A673 (cell line): ENCODE data around the gene MGLL.

ENCODE experiments used
- CTCF ChIP-seq: fragments of 300-800, 200-600 bp; sonication (generic); conservative IDR thresholded peaks from 2 replicates; pipeline ENCODE4 v1.5.1; 2017; ENCODE audit warnings: low read depth, mild to moderate bottlenecking, antibody characterized with exemption, low read length, moderate library complexity, mixed read lengths
- EZH2 ChIP-seq: fragments of 200-600 bp; sonication (generic); IDR thresholded peaks from 2 replicates; pipeline ENCODE4 v1.6.1; 2017; ENCODE audit warnings: borderline replicate concordance, low read depth, mild to moderate bottlenecking, mixed read lengths, antibody characterized with exemption, low read length; ENCODE audit not compliant: poor library complexity, severe bottlenecking

GRCh38 chr3:127811717-127812116 is 10.6 kb downstream of the MGLL start:
- TF ChIP-seq CTCF (no peak), EZH2 (no peak)
